ENCODE measurements around the gene ADAMTS6.

GRCh38 chr5:65482296-65482735 is 596 bp upstream of the ADAMTS6 start:
- TF ChIP-seq CTCF (conservative IDR thresholded peaks at IDR 0.05; ENCODE audit: low read depth in 2 of 2) = no peak
- TF ChIP-seq JUNB (IDR thresholded peaks at IDR 0.05; ENCODE audit: unreplicated experiment) = no peak
- TF ChIP-seq EZH2phosphoT487 (IDR thresholded peaks at IDR 0.05; ENCODE audit: unreplicated experiment) = no peak
- TF ChIP-seq EZH2 (IDR thresholded peaks at IDR 0.05; ENCODE audit: low read depth, unreplicated experiment) = no peak

Measured in GM23338 (cell line).